Measurements from ENCODE around the gene L3MBTL3. TPM values are rescaled to one million over a fixed set of nuclear protein-coding genes. Genes with fewer than 3 reads are reported as not detected.

L3MBTL3 gene
- total RNA-seq, 2 donors from 2014 or later = 1.8 to 3.1 TPM

GRCh38 chr6:130027948-130028347 is 9.6 kb downstream of the L3MBTL3 start:
- Histone ChIP-seq H3K36me3 (no peaks in the 10 kb centered on the region), H3K9me3 (no peaks in the 10 kb centered on the region), H3K27ac (no peak overlapping the region), H3K4me3 (no peak overlapping the region), H3K4me1 (no peaks in the 10 kb centered on the region), H3K27me3 (no peaks in the 10 kb centered on the region)
- TF ChIP-seq, protein P1, sequence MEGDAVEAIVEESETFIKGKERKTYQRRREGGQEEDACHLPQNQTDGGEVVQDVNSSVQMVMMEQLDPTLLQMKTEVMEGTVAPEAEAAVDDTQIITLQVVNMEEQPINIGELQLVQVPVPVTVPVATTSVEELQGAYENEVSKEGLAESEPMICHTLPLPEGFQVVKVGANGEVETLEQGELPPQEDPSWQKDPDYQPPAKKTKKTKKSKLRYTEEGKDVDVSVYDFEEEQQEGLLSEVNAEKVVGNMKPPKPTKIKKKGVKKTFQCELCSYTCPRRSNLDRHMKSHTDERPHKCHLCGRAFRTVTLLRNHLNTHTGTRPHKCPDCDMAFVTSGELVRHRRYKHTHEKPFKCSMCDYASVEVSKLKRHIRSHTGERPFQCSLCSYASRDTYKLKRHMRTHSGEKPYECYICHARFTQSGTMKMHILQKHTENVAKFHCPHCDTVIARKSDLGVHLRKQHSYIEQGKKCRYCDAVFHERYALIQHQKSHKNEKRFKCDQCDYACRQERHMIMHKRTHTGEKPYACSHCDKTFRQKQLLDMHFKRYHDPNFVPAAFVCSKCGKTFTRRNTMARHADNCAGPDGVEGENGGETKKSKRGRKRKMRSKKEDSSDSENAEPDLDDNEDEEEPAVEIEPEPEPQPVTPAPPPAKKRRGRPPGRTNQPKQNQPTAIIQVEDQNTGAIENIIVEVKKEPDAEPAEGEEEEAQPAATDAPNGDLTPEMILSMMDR (IDR thresholded peaks at IDR 0.05) = no peak
- no peak for DNase-seq (ENCODE audit: low spot score)

DNA sequence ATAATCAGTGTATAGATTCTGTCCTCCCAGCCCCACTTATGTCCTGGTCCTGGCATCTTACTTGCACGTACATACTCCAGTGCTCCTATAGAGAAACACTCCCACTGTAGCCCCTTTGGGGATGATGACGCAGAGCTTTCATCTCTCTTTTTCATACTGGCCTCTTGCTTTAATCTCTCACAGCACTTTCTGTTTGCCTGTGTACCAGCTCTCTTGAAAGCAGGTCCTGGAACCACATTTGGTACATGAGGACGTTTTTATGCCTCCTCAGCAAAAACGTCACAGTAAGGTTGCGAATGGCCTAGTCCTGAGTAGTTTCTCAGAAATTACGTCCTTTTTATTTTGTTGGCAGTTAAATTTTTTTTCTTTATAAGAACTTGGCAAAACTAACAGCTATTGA is 10.8 kb downstream of the L3MBTL3 start:
- Histone ChIP-seq H3K9me3 (no peaks in the 10 kb centered on the region), H3K4me3 (no peak overlapping the region)

DNA sequence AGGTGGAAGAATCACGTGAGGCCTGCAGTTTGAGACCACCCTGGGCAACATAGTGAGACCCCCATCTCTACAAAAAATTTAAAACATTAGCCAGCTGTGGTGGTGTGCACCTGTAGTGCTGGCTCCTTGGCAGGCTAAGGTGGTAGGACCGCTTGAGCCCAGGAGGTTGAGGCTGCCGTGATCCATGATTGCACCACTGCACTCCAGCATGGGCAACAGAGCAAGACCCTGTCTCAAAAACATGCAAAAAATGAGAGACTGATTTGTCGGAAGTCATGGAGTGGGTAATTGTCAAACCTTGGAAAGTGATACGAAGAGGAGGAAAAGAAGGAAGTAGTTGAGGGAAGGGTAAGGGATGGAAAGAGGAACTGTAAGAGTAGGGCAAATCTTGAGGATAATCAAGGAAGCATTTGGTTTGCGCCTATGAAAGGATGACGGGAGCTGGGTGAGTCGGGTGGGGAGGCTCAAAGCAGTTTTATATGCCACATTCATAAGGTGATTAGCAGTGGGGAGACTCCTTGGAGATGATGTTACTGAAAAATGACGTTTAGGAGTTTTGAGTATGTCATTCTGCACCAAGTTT is 14.5 kb downstream of the L3MBTL3 start:
- no peaks in the 10 kb centered on the region for H3K27me3 ChIP-seq
- H3K36me3 ChIP-seq = no peaks in the 10 kb centered on the region
- no peaks in the 10 kb centered on the region for H3K9me3 ChIP-seq
- H3K4me1 ChIP-seq = no peaks in the 10 kb centered on the region
- H3K27ac ChIP-seq = no peak overlapping the region
- no peak overlapping the region for H3K4me3 ChIP-seq
- TF ChIP-seq, protein P1 (IDR thresholded peaks at IDR 0.05) = no peak
- DNase-seq (ENCODE audit: low spot score) = no peak

More for the DNA sequence above, 10.8 kb downstream of the L3MBTL3 start:
- no peaks in the 10 kb centered on the region for H3K4me1 ChIP-seq
- TF ChIP-seq, protein P1 (IDR thresholded peaks at IDR 0.05) = no peak
- no peaks in the 10 kb centered on the region for H3K27me3 ChIP-seq
- H3K36me3 ChIP-seq = no peaks in the 10 kb centered on the region
- no peak overlapping the region for H3K27ac ChIP-seq
- DNase-seq (ENCODE audit: low spot score) = no peak

- no peak overlapping the region for H3K4me3 ChIP-seq
- H3K36me3 ChIP-seq = no peaks in the 10 kb centered on the region
- H3K27ac ChIP-seq = no peak overlapping the region
- no peaks in the 10 kb centered on the region for H3K27me3 ChIP-seq
- no peak for DNase-seq (ENCODE audit: low spot score)
- TF ChIP-seq, protein P1 (IDR thresholded peaks at IDR 0.05) = no peak
- H3K4me1 ChIP-seq = no peaks in the 10 kb centered on the region
- no peaks in the 10 kb centered on the region for H3K9me3 ChIP-seq
Observed at GRCh38 chr6:130033949-130034348, 15.6 kb downstream of the L3MBTL3 start.

- no peaks in the 10 kb centered on the region for H3K27me3 ChIP-seq
- H3K27ac ChIP-seq = no peak overlapping the region
- TF ChIP-seq, protein P1 (IDR thresholded peaks at IDR 0.05) = no peak
- no peak overlapping the region for H3K4me3 ChIP-seq
- no peaks in the 10 kb centered on the region for H3K9me3 ChIP-seq
- no peak for DNase-seq (ENCODE audit: low spot score)
- no peaks in the 10 kb centered on the region for H3K4me1 ChIP-seq
- H3K36me3 ChIP-seq = no peaks in the 10 kb centered on the region
Observed at GRCh38 chr6:130034378-130035146, 16.2 kb downstream of the L3MBTL3 start.
